KMS-11 (cell line): ENCODE results near the gene SLC12A8.

Experiments used
- H2AFZ ChIP-seq: fragments of 200-600 bp; sonication (generic); 2 replicates; pipeline ENCODE4 v1.6.1; 2016; ENCODE audit warnings: antibody characterized with exemption, mixed run types, low read depth
- H3K27ac ChIP-seq: fragments of 200-600 bp; sonication (generic); 2 replicates; pipeline ENCODE4 v1.6.1; 2016; ENCODE audit warnings: mild to moderate bottlenecking, mixed run types
- H3K27me3 ChIP-seq: fragments of 200-600 bp; sonication (generic); 2 replicates; pipeline ENCODE4 v1.6.1; 2017; ENCODE audit warnings: mild to moderate bottlenecking, low read depth, mixed run types, moderate library complexity; ENCODE audit not compliant: insufficient read depth
- H3K36me3 ChIP-seq: fragments of 200-600 bp; sonication (generic); 2 replicates; pipeline ENCODE4 v1.6.1; 2017; ENCODE audit warnings: mild to moderate bottlenecking, mixed run types; ENCODE audit not compliant: insufficient read depth
- H3K4me1 ChIP-seq: fragments of 200-600 bp; sonication (generic); 2 replicates; pipeline ENCODE4 v1.6.1; 2016; ENCODE audit warnings: mild to moderate bottlenecking, low read depth, mixed run types; ENCODE audit not compliant: poor library complexity, severe bottlenecking
- H3K4me2 ChIP-seq: fragments of 200-600 bp; sonication (generic); 2 replicates; pipeline ENCODE4 v1.7.0; 2016; ENCODE audit warnings: mild to moderate bottlenecking, mixed run types
- H3K4me3 ChIP-seq: fragments of 200-600 bp; sonication (generic); IDR thresholded peaks from 2 replicates; pipeline ENCODE4 v1.6.1; 2017; ENCODE audit warnings: low read depth, low read length, mixed read lengths; ENCODE audit not compliant: insufficient read depth
- H3K79me2 ChIP-seq: fragments of 200-600 bp; sonication (generic); 2 replicates; pipeline ENCODE4 v1.6.1; 2016; ENCODE audit warnings: low read depth, mixed run types; ENCODE audit not compliant: insufficient read depth
- H3K9ac ChIP-seq: fragments of 200-600 bp; sonication (generic); 2 replicates; pipeline ENCODE4 v1.6.1; 2016; ENCODE audit warnings: mild to moderate bottlenecking, mixed run types
- H4K20me1 ChIP-seq: fragments of 200-600 bp; sonication (generic); 2 replicates; pipeline ENCODE4 v1.6.1; 2016; ENCODE audit warnings: mild to moderate bottlenecking, mixed run types; ENCODE audit not compliant: insufficient read depth
- TF ChIP-seq, protein P1 (sequence below): fragments of 200-600 bp; sonication (generic); conservative IDR thresholded peaks from 2 replicates; pipeline ENCODE4 v1.6.1; 2017; ENCODE audit warnings: low read depth, mild to moderate bottlenecking, antibody characterized with exemption, low read length, moderate library complexity, mixed read lengths

SLC12A8 gene

DNA sequence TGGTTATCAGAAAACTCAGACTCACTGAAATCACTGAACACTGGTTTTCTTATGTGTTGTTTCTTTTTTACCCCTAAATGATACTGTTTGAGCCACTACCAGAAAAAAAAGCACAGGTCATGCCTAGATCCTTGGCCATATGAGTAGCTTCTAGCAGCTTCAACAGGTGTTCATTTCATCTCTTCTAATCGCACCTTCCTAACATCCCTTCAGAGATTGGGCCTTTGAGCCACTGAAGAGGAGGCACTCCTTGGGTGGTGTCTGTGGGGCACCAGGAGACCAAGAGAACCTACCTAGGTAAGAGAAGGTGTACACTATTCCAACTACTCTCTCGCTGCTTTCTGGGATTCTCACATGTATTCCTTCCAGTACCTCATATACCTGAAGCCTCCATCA is 159.2 kb downstream of the SLC12A8 start:
- Histone ChIP-seq H3K79me2 (no peaks in the 10 kb centered on the region), H2AFZ (no peak overlapping the region), H3K9ac (no peak overlapping the region), H3K36me3 (no peaks in the 10 kb centered on the region), H4K20me1 (no peaks in the 10 kb centered on the region), H3K4me2 (no peak overlapping the region), H3K4me1 (peaks cover 22% of the 10 kb centered on the region), H3K27ac (no peak overlapping the region), H3K27me3 (peaks cover 5% of the 10 kb centered on the region), H3K4me3 (no peak overlapping the region)
- TF ChIP-seq, protein P1, sequence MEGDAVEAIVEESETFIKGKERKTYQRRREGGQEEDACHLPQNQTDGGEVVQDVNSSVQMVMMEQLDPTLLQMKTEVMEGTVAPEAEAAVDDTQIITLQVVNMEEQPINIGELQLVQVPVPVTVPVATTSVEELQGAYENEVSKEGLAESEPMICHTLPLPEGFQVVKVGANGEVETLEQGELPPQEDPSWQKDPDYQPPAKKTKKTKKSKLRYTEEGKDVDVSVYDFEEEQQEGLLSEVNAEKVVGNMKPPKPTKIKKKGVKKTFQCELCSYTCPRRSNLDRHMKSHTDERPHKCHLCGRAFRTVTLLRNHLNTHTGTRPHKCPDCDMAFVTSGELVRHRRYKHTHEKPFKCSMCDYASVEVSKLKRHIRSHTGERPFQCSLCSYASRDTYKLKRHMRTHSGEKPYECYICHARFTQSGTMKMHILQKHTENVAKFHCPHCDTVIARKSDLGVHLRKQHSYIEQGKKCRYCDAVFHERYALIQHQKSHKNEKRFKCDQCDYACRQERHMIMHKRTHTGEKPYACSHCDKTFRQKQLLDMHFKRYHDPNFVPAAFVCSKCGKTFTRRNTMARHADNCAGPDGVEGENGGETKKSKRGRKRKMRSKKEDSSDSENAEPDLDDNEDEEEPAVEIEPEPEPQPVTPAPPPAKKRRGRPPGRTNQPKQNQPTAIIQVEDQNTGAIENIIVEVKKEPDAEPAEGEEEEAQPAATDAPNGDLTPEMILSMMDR, result no peak

DNA sequence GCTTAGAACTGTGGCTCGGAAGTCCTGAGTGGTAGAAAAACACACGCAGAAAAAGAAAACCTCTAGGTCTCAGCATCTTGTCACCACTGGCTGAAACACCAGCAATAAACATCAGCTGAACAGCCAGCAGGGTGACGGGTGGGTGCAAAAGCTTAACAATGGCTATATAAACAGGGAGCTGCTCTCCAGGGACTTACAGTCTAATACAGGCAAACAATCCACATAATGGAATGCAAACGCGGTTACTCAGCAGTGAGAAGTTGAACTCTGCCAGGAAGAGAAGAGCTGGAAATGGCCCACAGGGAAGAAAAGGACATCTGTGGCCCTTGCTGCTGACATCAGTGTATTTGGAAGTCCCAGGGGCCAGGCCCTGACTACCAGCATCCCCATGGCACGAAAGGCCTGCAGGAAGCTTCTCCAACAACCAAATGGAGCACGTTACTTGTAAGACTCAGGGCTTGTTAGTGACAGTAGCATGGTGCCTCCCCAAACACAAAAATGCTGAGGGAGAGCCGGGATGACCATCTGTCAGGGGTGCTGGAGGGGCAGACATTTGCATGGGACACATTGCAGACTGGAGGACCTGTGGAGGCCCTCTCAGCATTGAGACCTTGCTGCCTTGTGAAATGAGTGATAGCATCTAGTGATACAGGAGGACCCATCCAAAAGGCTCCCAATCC is 159.8 kb downstream of the SLC12A8 start:
- Histone ChIP-seq H4K20me1 (no peaks in the 10 kb centered on the region), H3K4me3 (no peak overlapping the region), H3K9ac (no peak overlapping the region), H2AFZ (no peak overlapping the region), H3K27ac (no peak overlapping the region), H3K36me3 (no peaks in the 10 kb centered on the region), H3K4me2 (no peak overlapping the region), H3K4me1 (peaks cover 22% of the 10 kb centered on the region), H3K27me3 (peaks cover 5% of the 10 kb centered on the region), H3K79me2 (no peaks in the 10 kb centered on the region)
- TF ChIP-seq, protein P1, result no peak

DNA sequence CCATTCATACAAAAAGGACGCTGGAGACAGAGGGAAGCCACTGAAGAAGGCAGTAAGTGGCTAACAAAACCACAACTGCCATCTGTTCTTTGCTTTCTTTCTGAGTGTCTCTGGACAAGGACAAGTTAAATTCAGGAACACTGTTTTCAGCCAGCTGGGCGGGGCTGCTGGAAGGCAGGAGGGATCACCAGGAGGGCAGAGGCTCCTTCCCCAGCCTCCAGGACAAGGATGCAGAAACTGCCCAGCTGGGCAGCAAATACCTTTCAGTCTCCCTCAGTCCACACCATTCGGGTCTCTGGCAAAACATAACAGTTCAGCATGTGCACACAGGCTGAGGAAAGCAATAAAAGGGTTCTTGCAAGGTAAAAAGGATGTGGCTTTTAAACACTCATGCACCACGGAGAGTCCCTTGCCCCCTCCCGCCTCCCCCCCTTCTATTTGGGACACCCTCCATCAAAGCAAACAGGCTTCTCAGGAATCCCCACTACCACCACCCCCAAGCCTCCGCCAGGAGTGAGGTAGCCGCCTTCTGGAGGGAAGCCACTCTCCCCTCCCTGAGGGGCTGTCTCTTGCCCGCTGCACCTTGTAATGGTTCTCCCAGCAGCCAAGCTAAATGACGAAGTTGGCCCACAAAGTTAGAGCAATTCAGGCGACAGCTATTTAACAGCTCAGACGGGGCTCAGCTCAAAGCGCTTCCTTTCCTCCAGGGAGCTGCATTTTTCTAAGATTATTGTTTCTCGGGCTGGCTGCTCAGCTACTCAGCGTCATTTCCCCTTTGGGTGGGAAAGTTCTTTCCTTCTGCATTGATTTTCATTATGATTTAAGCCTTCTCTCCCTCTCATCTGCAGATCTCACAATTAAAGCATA is 160.6 kb downstream of the SLC12A8 start:
- peaks cover 22% of the 10 kb centered on the region for H3K4me1 ChIP-seq
- H3K9ac ChIP-seq, result no peak overlapping the region
- peaks cover 5% of the 10 kb centered on the region for H3K27me3 ChIP-seq
- no peaks in the 10 kb centered on the region for H3K79me2 ChIP-seq
- H3K27ac ChIP-seq, result no peak overlapping the region
- TF ChIP-seq, protein P1, result no peak
- no peaks in the 10 kb centered on the region for H3K36me3 ChIP-seq
- no peak overlapping the region for H2AFZ ChIP-seq
- H4K20me1 ChIP-seq, result no peaks in the 10 kb centered on the region
- no peak overlapping the region for H3K4me2 ChIP-seq
- no peak overlapping the region for H3K4me3 ChIP-seq

DNA sequence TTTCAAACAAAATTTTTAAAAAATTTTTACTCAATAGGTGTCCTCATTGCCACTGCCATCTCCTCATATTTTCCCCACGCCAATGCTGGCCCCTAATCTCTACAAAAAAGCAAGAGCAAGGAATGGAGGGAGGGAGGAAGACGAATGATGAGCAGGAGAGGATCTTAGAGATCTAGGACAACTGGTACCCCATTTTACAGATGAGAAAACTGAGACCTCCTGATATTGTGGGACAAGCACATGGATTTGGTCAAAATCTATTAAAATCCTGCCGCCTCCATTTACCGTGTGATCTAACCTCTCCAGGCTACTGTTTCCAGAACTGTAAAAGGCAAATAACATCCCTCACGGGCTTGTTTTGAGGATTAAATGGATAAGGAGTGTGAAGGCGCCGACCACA is 161.3 kb downstream of the SLC12A8 start:
- Histone ChIP-seq H3K27me3 (peaks cover 5% of the 10 kb centered on the region), H3K27ac (no peak overlapping the region), H3K36me3 (no peaks in the 10 kb centered on the region), H3K9ac (no peak overlapping the region), H3K4me3 (no peak overlapping the region), H4K20me1 (no peaks in the 10 kb centered on the region), H3K79me2 (no peaks in the 10 kb centered on the region), H3K4me2 (no peak overlapping the region), H2AFZ (no peak overlapping the region), H3K4me1 (peaks cover 18% of the 10 kb centered on the region)
- TF ChIP-seq, protein P1, result no peak
